ENCODE results near the gene PPP2R2D.

The PPP2R2D gene

DNA sequence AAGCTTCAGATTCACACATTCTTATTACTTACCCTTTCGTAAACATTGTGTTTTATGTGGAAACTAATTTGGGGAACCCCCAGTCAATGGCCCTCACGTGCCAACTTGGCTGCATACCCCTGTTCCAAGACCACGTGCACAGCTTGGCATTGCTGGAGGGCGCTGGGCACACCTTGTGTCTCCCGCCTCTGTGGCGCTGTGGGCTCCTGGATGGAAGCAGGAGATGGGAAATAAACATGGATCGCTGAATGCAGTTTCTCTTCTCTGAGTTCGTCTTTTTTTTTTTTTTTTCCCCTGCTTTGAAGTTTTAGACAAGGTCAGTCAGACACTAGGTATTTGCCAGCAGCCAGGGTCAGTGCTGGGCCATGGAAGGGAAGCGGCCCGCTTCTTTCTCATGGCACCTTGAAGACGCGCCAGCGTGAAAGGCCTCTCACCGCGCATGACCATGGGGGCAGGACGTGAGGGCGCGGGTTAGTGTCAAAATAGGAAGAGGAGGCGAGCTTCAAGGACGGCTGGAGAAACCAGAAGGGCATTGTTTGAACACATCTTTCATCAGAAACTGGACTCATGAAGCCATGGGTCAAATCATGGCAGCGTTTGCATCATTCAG, 53.7 kb downstream of the PPP2R2D start:
- DNase-seq = no peak

DNA sequence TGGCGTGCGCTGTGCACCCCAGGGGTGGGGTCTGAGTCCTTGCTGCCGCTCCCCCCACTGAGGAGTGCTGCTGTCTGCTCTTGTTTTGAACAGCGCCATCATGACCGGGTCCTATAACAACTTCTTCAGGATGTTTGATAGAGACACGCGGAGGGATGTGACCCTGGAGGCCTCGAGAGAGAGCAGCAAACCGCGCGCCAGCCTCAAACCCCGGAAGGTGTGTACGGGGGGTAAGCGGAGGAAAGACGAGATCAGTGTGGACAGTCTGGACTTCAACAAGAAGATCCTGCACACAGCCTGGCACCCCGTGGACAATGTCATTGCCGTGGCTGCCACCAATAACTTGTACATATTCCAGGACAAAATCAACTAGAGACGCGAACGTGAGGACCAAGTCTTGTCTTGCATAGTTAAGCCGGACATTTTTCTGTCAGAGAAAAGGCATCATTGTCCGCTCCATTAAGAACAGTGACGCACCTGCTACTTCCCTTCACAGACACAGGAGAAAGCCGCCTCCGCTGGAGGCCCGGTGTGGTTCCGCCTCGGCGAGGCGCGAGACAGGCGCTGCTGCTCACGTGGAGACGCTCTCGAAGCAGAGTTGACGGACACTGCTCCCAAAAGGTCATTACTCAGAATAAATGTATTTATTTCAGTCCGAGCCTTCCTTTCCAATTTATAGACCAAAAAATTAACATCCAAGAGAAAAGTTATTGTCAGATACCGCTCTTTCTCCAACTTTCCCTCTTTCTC, 55.0 kb downstream of the PPP2R2D start:
- DNase-seq = no peak

DNA sequence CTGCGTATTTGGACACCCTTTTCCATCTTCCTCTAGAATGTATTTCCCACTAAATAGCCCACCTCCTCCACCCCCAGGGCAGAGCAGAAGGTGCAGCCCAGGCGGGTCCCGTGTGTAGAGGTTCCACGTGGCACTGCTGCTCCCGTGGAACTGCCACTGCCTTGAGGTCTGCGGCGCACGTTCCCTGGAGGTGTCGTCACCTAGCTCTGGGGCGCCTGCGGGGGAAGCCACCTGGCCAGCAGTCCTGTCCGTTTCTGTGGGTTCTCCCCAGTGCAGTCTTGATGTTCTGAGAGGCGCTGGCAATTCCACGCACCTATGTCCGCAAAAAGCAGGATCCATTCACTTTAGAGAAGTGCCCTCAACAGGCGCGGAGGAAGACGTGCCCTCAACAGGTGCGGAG, 59.0 kb downstream of the PPP2R2D start:
- DNase-seq = no peak

DNA sequence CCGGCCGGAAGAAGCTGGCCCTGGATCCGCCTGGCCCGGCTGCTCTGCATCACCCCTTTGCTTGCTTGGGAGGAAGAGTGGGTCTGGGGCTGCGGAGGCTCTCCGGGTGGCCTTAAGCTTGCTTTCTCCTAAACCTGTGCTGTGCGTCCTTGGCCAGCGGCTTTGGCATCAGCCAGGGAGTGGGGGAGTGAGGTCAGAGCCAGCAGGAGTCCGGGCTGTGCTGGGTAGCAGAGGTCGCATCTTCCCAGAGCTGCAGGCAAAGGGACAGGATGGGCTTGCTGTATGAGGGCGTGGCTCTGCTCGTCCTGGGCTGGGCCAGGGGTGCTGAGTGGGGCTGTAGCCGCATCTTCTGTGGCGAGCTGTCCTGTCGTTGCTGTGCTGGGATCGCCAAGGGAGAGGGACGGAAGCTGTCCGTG, 59.8 kb downstream of the PPP2R2D start:
- DNase-seq = no peak

DNA sequence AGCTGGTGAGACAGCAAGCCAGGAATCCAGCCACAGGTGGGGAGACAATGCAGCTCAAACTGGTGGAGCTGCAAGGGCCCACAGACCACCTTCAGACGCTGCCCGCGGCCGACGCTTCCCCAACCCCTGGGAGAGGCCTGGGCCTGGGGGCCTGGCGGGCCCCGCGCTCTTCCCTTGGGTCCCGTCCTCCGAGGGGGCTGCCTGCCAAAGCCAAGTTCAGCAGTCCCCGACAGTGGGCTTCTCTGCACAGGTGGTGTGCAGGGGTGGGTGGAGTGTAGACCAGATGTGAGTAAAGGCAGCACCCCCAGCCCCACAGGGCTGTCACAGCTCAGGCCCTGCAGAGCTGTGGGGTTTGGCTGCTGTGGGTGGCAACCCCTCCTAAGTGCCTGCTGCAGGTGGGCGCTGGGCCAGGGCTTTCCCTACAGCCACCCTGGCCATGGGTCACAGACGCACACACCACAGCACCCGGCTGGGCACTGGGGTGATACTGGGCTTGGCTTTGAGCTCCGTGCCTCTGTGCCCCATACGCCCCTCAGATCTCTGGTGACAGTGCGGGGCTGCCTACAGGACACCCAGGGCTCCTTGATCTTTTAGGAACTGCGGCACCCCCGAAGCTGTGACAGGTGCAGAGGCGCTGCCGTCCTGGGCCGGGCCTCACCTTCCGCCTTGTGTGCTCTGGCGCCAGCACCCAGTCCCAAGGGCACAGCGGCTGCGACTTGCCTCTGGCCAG, 60.4 kb downstream of the PPP2R2D start:
- DNase-seq = no peak

DNA sequence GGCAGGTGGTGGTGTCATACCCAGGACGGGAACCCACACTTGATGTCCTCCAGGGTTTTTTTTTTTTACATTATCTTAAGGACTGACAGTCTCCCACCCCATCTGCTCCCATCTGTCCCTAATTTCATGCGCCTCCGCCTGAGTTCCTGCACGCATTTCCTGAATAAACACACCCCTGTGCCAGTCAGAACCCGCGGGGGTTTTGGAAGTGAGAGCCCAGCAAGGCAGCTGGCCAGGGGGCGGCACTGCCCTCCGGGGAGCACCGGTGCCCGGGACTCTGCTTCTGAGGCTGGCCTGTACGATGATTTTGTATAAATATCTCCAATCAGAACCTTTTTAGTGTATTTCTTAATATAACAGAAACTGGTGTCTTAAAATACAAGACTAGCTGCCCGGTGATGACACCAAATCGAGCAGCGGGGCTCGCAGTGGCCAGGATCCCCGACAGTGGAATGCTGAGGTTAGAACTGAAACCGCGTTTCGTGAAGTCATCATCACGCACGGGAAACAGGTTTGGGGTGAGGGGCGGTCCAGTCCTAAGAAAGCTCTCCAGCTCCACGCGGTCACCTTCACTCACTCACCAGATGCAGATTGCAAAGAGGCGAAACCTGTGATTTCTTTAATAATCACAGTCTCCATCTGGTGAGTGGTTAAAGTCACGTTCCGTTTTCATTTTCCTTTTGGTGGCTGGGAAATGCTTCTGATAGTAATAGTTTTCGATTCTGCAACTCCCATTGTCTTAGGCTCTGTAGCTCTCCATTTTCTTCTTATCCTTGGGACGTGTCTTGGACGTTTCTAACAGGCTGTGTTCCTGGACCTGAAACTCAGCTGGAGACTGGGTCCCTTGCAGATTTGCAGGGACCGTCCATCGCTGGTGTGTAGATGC, 61.2 kb downstream of the PPP2R2D start:
- DNase-seq = peak; percentile 56

DNA sequence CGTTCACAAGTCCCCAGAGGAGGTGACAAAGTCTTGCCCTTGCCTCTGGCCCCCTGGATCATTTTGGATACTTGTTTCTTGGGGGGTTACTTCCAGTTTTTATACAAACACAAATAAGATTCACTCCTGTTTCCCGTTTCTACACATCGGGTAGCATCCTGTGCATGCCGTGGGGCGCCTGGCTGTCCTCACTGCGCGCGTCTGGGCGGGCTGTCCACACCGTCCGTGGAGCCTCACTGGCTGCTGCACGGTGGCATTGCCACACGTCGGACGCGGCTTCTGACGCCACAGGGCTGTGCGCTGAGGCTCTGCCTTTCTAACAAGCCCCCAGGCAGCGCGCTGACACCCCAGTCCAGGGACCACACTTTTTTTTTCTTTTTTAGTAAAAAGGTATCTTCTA, 62.5 kb downstream of the PPP2R2D start:
- no peak for DNase-seq

DNA sequence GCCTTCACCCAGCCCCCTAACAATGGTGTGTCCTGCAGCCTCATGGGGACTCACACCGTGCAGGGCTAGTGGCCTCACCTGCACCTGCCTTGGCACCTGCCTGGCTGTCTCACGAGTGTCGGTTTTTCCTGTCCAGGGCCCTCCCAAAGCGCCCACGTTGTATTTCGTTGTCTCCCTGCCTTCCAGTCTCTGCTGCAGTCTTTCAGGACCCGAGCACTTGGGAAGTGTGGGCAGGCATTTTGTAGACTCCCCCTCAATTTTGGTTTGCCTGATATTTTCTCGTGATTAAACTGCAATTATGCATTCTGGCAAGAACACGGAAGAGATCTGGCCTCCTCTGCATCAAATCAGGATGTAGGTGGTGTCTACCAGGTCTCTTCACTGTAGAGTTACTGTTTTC, 63.0 kb downstream of the PPP2R2D start:
- DNase-seq = no peak

DNA sequence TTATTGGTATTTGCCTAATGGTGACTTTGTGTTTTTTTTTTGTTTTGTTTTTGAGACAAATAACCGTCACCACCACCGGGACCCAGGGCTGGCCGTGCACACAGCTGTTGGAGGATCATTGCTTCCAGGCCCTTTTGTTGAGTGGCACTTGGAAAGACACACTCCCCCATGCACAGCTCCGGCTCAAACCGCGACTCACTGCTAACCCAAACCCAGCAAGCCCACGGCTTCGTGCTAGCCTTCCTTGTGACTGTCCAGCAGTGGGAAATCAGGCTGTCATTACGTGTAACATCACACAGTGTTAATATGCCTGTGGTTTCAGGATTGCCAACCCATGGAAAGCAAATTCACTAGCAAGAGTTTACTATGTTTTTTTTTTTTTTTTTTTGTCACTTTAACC, 63.5 kb downstream of the PPP2R2D start:
- no peak for DNase-seq

DNA sequence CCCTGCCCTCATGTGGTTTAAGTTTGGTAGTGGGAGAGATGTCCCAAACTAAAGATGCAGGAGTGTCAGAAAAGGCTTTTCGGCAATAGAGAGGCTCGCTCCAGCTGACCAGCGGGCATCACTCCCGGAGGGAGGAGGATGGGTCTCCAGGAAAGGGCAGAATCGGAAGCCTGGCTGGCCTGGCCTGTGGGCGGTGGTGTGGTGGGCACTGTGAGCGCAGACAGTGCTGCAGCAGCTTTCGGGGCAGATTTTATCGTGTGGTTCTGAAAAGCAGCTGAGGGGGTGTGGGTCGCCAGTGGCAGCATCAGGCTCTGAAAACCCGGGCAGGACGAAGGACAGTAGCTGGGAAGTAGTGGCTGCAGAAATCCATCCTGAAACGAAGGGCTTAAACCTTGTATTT, 68.1 kb downstream of the PPP2R2D start:
- DNase-seq = no peak

DNA sequence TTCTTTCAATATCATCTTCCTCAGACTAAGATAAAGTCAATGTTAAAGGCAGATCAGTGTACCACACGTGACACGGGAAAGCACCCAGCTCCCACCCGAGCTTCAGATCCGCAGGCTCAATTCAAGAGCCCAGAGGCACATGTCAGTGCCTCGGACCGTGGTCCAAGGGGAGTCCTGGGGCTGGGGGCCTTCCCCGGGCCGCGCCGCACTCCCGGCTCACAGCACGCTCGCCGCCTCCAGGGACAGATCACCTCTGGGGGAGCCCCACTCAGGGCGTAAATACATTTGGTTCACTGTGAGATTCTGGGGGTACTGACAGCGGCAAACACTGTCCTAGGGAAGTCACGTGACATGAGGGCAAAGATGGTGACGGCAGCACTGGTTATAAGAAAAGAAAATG, 70.1 kb downstream of the PPP2R2D start:
- no peak for DNase-seq

DNA sequence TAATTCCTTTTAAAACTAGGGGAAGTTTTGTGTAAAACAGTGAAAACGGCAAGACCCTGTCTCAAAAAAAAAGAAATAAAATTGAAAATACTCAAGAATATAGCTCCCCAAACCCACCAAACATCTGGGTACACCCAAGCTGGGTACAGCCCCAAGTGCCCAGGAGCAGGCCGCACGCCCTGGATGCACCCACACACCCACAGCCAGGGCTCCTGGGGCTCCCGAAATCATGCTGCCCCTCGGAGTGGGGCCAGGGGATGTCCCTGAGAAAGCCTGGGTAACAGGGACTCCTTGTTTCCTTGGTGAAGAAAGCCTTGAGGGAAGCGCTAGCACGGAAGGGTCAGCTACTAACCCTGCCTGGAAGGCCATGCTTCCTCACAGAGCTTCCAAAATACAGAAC, 70.8 kb downstream of the PPP2R2D start:
- DNase-seq = no peak

DNA sequence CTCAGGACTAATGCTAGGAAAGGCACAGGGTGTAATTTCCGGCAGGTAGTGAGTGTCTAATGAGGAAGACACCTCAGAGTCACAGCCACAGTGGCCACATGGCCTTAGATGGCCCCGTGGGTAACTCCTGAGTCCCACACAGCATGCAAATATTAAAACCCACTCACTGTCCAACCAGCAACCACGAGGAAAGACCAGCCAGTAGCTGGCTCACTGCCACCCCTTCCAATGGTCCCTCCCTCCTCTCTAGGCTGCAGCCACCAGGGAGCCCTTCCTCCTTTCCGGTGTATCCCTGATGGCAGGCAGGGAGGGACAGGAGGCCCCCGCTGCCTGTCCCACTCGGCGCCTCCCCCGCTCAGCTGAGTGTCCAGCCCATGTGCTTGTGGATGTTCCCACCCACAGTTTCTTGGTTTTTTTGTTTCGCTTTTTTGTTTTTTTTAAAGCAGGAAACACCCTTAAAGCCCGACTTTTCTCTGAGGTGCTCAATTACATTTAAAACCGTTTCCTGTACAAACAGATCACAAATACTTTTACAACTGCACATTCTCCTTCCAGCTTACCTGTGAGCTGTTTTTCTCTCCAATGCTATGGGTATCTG, 71.8 kb downstream of the PPP2R2D start:
- DNase-seq = no peak

DNA sequence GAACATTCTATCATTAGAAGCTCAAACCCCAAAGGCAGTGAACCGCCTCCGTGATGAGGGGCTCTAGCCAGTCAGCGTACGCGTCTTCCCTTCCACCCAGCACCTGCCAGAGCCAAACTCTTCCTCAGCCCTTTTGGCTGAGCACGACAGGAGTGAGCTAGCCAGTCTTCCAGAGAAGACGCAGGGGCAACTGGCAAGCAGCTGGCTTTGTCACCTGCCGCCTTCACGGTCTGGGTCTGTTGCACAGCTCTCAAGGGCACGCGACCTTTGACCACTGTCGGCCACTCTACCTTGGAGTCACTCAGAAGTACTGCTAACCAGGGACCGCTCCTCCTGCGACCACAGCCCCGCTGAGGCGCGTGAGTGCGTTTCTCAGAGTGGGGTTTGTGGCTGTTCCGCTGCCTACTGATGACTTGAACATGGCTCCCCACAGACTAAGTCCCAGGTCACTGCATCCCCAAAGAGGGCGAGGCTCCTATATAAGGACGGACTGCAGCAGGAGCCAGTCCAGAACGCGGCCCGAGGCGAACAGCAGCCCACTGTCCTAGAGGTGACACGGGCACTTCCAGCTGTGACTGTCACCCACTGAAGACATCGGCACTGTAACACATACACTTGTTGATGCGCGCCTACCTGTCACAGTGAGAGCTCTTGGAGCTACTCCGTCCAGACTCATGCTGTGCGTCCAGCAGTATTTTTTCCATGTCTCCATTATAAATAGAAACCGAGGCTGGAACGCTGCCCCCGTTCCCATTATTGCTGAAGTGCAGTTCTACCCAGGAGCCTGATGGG, 72.5 kb downstream of the PPP2R2D start:
- DNase-seq = no peak

DNA sequence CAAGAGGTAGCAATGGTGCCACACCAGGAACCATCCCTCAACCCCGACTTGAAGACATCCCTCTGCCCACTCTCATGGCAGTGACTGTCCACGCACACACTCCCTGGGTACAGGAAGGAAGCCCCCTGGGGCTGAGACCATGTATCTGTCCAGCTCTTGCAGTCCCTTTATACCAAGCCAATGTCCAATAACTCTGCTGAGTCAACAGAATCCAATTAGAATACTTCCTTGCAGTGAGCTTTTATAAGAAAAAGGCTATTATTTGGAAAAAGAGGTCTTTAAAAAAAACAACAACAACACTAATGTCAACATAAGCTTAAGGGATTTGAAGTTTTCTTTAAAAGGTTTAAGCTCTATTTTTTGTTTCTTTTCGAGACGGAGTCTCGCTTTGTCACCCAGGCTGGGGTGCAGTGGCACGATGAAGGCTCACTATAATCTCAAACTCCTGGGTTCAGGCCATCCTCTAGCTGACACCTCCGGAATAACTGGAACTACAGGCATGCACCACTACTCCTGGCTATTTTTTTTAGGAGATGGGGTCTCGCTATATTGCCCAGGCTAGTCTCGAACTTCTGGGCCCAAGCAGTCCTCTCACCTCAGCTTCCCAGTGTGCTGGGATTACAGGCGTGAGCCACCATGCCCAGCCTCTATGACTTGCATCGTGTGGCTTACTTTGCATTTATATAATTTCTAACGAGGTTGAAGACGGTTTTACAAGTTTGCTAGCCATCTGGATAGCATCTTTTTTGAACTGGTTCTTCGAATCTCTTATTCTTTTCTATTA, 73.4 kb downstream of the PPP2R2D start:
- DNase-seq = no peak

DNA sequence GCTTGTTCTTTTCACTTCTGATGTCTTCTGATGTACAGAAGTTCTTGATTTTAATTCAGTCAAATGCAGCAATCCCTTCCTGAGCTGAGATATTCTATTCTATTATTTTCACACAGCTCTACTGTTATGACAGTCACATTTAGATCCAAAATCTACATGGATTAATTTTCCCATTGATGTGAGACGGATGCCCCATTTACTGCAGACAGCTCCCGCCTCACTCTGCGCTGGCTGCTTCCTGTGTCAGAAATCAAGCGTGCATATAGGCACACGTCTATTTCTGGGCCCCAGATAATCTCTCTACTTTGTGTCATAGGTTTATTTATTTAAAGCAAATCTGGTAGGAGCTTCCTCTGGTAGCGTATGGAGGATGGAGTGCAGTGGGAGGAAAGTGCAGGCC, 74.2 kb downstream of the PPP2R2D start:
- DNase-seq = no peak

DNA sequence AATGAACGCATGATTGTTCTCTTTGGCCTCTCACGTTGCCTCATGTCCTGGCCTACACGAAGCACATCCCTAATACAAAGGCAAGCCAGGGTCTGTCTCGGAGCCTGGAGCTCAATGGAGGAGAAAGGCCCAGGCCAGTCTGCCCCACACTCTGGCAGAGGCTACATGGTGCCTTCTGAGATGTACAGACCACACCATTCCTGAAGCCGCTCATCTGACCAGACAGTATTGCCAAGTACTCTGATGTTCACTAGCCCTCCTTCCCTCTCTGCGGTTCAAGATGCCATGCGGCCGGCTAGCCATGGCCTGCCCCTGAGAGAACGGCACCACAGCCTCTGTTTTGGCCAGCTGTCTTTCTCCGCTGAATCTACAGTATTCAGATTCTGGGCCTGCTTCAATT, 75.0 kb downstream of the PPP2R2D start:
- DNase-seq = no peak

DNA sequence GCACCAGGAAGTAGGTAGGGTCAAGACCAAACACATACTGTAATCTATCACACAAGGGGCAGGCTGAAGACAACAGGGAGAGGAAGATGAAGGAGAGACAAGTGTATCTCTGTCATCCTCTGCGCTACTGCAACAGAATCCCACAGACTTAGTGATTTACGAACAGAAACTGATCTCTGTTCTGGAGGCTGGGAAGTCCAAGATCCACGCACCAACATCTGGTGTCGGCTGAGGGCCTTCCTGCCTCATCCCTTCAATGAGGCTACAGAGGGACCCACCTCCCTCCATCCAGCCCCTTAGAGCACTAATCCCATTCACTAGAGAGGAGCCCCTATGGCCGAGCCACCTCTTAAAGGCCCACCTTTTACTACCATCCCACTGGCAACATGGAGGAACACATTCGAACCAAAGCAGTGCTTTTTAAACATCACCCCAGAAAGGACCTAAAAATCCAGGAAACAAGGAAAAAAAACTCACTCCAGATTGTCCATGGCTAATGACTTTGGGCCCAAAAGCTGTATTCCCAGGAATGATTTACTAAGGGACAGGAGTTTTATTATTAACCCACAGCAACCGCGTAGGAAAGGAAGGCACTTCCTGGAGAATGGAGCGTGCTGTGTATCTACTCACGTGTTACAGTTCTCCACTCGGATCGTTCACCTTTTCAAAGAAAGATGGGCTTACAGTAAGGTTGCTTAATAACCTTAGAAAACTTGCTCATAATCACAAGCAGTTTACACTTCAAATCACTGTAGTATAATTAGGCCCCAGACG, 76.7 kb downstream of the PPP2R2D start:
- no peak for DNase-seq

DNA sequence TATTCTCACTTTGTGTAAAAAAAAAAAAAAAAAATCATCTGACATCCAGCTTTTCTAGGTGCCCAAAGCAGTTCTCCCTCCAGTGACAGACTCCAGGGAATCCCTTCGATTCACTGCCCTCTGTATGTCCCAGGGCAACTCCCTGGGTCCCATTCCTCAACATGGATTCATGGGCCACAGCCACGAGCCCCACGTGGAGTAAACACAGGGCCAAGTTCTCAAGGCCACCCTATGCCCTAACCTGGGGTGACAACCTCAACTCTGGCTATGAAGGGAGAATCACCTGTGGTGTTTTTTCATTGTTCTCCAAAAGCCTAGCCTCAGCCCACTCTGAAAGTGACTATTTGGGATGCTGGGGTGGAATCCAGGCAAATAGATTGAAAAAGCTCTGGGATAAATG, 77.6 kb downstream of the PPP2R2D start:
- DNase-seq = no peak

DNA sequence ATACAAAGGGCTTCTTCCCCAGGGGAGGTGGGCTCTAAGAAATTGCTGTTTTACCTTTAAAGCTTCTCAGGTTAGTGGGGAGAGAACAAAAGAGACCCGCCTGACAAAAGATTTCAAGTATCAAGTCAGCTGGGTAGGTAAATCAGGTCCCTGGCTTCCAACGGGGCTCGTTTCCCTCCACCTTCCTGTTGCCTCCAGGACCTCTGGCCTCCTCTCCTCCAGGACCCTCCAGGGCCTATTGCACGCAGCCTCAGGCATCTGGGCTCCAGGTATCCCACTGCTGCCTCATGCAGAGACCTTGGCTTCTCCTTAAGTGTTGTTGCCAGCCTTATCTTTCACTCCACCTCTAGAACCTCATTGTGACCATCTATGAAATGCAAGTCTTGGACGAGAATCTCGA, 78.0 kb downstream of the PPP2R2D start:
- no peak for DNase-seq

Measured in EL (cell line).